Fibroblast of skin of abdomen (primary cell): ENCODE results near the gene DCTN5. TPM values are rescaled to one million over a fixed set of nuclear protein-coding genes. Genes with fewer than 3 reads are reported as not detected.
"Not testable (repeated sequence)": the region's sequence is repeated elsewhere in the genome, so short reads cannot be mapped to it uniquely, and the experiment has no call there.

Experiments used
- DNase-seq: peaks from one replicate; pipeline ENCODE4 v3.0.0-alpha.2; 2013
- polyA plus RNA-seq, 2 experiments: library from polyadenylated mRNA; unstranded; fragments of 120-200 nt; gene quantifications; one replicate each; pipeline ENCODE4 v1.2.1, GENCODE V29; 2013; ENCODE audit not compliant: insufficient read length in 2 of 2

DCTN5 gene
- polyA plus RNA-seq (2013, experiment 1 of 2; ENCODE audit: insufficient read length) = 54.7 TPM
- 55.1 TPM for polyA plus RNA-seq (2013, experiment 2 of 2; ENCODE audit: insufficient read length)

- DNase-seq = peak; percentile 92
These were observed at the start of gene DCTN5, which contains the start of gene PALB2 for GRCh38 chr16:23640931-23641765. TSS of gene DCTN5 (plus strand) at chr16:23641466. CDS start at chr16:23641543, 77 bp downstream. TSS of gene PALB2 (minus strand) at chr16:23641310. CDS start at chr16:23641157, 153 bp downstream.

DNA sequence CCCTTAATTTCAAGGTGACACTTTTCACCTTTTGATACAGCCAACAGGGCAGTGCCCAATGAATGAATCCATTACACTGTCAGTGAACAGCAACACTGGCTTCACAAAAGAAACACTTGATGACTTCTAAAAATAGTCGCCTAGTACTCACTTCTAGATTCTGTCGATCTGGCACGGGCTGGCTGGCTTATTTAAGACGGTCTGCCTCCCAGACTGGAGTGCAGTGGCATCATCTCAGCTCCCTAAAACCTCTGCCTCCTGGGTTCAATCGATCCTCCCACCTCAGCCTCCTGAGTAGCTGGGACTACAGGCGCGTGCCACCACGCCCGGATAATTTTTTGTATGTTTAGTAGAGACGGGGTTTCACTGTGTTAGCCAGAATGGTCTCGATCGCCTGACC, 47.1 kb upstream of the DCTN5 start:
- no peak for DNase-seq

GRCh38 chr16:23595246-23595950, 45.9 kb upstream of the DCTN5 start:
- DNase-seq = no peak

GRCh38 chr16:23595951-23596720, 45.1 kb upstream of the DCTN5 start, which contains the start of gene NDUFAB1:
TSS of gene NDUFAB1 (minus strand) at chr16:23596316. CDS start at chr16:23596290, 26 bp downstream.
- peak; percentile 85 for DNase-seq

DNA sequence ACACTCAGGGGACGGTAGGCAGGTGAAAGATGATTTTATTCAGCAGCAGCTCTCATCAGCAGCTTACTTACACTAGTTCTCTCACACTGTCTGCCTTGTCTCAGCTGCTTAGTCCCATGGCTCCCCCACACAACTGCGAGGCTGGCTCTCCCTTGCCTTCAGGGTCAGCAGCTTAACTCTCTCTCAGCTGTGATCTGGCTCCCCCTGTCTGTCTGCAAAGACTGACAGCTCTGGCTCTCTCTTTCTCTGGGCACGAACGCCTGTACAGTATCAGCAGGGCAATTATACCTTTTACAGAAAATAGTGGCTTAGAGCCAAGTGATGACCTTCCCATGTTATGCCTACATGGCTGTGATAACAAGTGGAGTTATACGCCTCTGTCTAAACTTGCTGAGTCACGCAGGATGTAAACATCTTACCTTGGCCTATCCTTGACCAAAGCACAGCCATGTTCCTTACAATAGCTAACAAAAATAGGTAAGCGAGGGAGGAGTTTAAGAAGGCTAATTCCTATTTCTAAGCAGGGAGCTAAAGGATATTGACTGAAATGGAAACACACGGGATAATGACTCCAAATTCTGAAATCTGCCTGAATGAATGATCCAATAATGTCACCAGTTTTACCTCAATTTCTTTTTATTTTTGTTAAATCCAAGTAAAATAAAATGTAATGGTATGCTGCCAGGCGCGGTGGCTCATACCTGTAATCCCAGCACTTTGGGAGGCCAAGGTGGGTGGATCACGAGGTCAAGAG, 44.1 kb upstream of the DCTN5 start:
- no peak for DNase-seq

- DNase-seq = peak; percentile 5
These were observed 33.5 kb upstream of the DCTN5 start for GRCh38 chr16:23607726-23608125.

- no peak for DNase-seq
These were observed 33.1 kb upstream of the DCTN5 start for GRCh38 chr16:23608194-23608593.

GRCh38 chr16:23609929-23610328, 31.3 kb upstream of the DCTN5 start:
- no peak for DNase-seq

DNA sequence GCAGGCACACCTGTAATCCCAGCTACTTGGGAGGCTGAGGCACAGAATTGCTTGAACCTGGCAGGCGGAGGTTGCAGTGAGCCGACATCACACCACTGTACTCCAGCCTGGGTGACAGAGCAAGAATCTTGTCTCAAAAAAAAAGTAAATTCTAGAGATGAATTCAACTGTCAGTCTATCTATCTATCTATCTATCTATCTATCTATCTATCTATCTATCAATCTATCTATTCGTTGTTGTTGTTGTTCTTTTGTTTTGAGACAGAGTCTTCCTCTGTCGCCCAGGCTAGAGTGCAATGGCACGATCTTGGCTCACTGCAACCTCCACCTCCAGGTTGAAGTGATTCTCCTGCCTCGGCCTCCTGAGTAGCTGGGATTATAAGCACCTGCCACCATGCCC, 30.4 kb upstream of the DCTN5 start:
- DNase-seq = not testable (repeated sequence)

DNA sequence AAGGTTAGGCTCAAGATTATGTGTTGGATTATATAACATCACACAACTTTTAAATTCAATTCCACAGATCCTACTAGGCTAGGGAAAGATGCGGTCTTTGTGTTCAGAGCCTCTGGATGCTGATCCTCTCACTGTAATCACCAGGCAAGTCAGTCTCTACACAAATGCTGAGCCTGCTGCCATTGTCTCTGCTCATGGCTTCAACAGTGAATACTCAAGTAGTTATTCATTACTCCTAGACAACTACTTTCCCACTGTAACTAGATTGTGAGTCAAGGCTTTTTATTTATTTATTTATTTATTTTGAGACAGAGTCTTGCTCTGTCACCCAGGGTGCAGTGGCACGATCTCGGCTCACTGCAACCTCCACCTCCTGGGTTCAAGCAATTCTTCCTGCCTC, 29.3 kb upstream of the DCTN5 start:
- DNase-seq = no peak

DNA sequence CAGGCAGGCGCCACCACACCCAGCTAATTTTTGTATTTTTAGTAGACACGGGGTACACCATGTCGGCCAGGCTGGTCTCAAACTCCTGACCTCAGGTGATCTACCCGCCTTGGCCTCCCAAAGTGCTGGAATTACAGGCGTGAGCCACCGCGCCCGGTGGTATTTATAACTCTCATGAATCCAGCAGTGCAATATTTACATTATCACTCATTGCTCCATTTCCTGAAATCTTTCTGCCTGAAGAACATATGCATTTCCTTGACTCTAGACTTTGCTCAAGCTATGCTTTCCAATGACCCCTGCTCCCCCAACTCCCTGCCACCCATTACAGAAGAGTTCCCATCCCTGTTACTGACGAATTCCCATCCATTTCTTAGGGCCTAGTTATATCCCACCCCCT, 25.5 kb upstream of the DCTN5 start:
- no peak for DNase-seq

GRCh38 chr16:23624092-23624491, 17.2 kb upstream of the DCTN5 start:
- no peak for DNase-seq

GRCh38 chr16:23629516-23629915, 11.8 kb upstream of the DCTN5 start:
- DNase-seq = no peak

- DNase-seq = not testable (repeated sequence)
These were observed 9.4 kb upstream of the DCTN5 start for GRCh38 chr16:23631874-23632273.

DNA sequence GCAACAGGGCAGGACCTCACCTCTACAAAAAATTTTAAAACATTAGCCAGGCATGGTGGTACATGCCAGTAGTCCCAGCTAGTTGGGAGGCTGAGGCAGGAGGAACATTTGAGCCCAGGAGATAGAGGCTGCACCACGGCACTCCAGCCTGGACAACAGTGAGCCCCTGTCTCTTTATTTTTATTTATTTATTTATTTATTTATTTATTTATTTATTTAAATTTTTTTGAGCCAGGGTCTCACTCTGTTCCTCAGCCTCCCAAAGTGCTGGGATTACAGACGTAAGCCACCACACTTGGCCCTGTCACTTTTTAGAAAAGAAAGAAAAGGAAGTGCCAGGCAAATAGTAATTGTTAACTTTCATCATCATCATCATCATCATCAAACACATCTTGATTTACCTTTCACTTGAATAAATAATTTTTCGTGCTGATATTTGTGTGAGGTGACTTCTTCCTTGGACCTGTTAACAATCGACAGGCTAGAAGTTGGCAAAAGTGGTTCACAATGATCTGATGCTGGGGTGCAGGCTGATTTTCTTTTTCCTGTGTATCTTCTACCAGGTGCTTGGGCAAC, 6.7 kb upstream of the DCTN5 start:
- DNase-seq = no peak

- no peak for DNase-seq
These were observed 5.3 kb upstream of the DCTN5 start for GRCh38 chr16:23635958-23636357.

- no peak for DNase-seq
These were observed 693 bp upstream of the DCTN5 start for GRCh38 chr16:23640615-23640930.

DNA sequence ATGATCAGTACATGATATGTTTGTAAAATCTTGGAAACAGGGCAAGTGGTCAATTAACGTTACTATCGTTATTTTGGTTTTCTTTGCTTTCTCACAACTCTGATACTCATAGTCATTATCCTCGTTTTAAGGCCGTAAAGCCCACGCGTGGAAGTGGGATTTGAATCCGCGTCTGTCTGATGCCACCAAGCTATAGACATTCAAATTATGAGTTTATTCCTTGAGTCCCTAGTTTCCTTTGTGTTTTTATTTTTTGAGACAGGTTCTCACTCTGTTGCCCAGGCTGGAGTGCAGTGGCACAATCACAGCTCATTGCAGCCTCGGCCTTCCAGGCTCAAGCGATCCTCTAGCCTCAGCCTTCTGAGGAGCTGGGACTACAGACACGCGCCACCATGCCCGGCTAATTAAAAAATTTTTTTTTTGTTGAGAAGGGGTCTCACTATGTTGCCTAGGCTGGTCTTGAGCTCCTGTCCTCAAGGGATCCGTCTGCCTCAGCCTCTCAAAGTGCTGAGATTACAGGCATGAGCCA, 1.0 kb downstream of the DCTN5 start:
- no peak for DNase-seq

DNA sequence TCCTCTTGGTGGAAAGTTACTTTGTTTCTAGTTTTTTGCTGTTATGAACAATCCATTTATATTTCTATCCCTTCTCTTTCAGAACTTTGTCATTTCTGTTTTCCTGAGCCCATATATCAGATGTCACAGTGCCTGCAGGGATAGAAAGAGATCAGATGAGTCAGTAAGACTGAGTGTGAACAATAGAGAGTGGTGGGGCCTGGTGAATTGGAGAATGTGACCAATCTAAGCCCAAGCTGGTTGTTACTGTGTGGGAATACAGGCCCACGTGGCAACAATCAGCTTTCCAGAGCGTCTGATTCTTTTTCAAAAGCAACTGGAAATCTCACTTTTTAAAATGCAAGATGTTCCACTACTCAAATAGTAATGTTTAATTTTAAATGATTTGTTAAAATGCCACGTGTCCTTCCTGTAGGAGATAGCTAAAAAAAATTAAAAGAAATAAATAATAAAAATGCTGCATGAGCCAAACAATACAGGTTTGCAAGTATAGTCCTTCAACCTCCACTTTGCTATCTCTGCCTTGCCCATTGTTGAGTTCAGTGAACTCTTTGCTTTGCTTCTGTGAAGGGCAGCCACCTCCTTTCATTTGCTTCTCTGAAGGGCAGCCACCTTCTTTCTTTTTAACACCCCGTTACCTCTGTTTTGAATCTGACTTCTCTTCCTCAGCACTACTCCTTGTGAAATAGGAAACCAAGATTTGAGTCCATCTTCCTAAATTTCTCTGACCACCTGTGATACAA, 9.6 kb downstream of the DCTN5 start:
- DNase-seq = no peak

GRCh38 chr16:23651943-23652468, 10.7 kb downstream of the DCTN5 start:
- no peak for DNase-seq
